HL-60 (cell line): Measurements from ENCODE around the gene PLSCR3.

Experiments used
- CTCF ChIP-seq: IDR thresholded peaks from one replicate; pipeline ENCODE4 v1.5.1; 2011; ENCODE audit warnings: low read length, control low read depth, inconsistent platforms; ENCODE audit not compliant: insufficient read depth
- SPI1 ChIP-seq: IDR thresholded peaks from 2 replicates; pipeline ENCODE4 v1.6.1; 2012; ENCODE audit warnings: low read depth, mild to moderate bottlenecking, borderline replicate concordance

DNA sequence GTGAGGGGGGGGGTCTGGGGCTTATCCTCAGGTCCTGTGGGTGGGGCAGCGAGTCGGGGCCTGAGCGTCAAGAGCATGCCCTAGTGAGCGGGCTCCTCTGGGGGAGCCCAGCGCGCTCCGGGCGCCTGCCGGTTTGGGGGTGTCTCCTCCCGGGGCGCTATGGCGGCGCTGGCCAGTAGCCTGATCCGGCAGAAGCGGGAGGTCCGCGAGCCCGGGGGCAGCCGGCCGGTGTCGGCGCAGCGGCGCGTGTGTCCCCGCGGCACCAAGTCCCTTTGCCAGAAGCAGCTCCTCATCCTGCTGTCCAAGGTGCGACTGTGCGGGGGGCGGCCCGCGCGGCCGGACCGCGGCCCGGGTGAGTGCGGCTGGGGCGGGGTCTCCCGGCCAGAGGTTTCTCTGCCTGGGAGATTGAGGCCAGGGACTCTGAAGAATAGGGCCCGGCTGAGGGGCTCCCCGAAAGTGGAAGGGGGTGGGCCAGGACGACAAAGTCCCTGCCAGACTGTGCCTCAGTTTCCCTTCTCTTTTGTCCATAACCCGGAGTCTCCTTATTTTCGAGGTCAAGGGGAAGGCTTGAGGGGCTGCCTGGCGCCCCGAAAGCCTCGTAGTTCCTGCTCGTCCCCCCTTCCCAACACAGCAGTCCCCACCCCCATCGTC, 45.3 kb upstream of the PLSCR3 start, which contains the start of gene FGF11:
- TF ChIP-seq CTCF = no peak
- no peak for TF ChIP-seq SPI1
